WERI-Rb-1 (cell line): ENCODE measurements around the gene FAM20C.
A peak's percentile ranks its signal among the peaks of the same experiment; 100 is the strongest.

Experiments
- DNase-seq: peaks from one replicate; pipeline ENCODE4 v3.0.0-alpha.2; 2020
- H3K27ac ChIP-seq: fragments of 250-450 bp; sonication (Bioruptor Pico); 2 replicates; pipeline ENCODE4 v1.5.1; 2020; ENCODE audit warnings: mild to moderate bottlenecking, moderate library complexity
- H3K27me3 ChIP-seq: fragments of 250-450 bp; sonication (Bioruptor Pico); 2 replicates; pipeline ENCODE4 v1.5.1; 2021; ENCODE audit warnings: mild to moderate bottlenecking, low read depth, moderate library complexity; ENCODE audit not compliant: insufficient read depth, severe bottlenecking
- H3K36me3 ChIP-seq: fragments of 250-450 bp; sonication (Bioruptor Pico); 2 replicates; pipeline ENCODE4 v1.5.1; 2020; ENCODE audit warnings: mild to moderate bottlenecking, moderate library complexity
- H3K4me3 ChIP-seq: 2 replicates; pipeline ENCODE4 v1.5.1; 2011; ENCODE audit warnings: low read depth, mild to moderate bottlenecking, control low read depth, low read length
- H3K9me3 ChIP-seq: fragments of 250-450 bp; sonication (Bioruptor Pico); 2 replicates; pipeline ENCODE4 v1.5.1; 2021; ENCODE audit warnings: mild to moderate bottlenecking, moderate library complexity; ENCODE audit not compliant: severe bottlenecking
- CTCF ChIP-seq: IDR thresholded peaks from 2 replicates; pipeline ENCODE4 v1.5.1; 2011; ENCODE audit warnings: low read depth, mild to moderate bottlenecking, control low read depth, inconsistent platforms, low read length

Gene FAM20C

GRCh38 chr7:229184-229964 is 37.0 kb downstream of the FAM20C start:
- peak overlapping the region; percentile 28; the same call in 1 of the 2 replicates for H3K27ac ChIP-seq
- peak; percentile 33 for DNase-seq
- H3K9me3 ChIP-seq, result no peaks in the 10 kb centered on the region
- peak overlapping the region; percentile 15 for H3K4me3 ChIP-seq
- no peaks in the 10 kb centered on the region for H3K27me3 ChIP-seq
- no peak for TF ChIP-seq CTCF
- H3K36me3 ChIP-seq, result no peaks in the 10 kb centered on the region

- no peaks in the 10 kb centered on the region for H3K27me3 ChIP-seq
- no peak for DNase-seq
- TF ChIP-seq CTCF, result no peak
- H3K9me3 ChIP-seq, result no peaks in the 10 kb centered on the region
- no peaks in the 10 kb centered on the region for H3K36me3 ChIP-seq
- H3K27ac ChIP-seq, result no peak overlapping the region
- H3K4me3 ChIP-seq, result peak overlapping the region; percentile 15
Measured at GRCh38 chr7:230274-230673, 37.9 kb downstream of the FAM20C start.

- Histone ChIP-seq H3K27ac (no peak overlapping the region), H3K9me3 (no peaks in the 10 kb centered on the region), H3K27me3 (no peaks in the 10 kb centered on the region), H3K36me3 (no peaks in the 10 kb centered on the region), H3K4me3 (no peak overlapping the region)
- no peak for DNase-seq
- peak; percentile 60 for TF ChIP-seq CTCF
Measured at GRCh38 chr7:231030-231857, 38.9 kb downstream of the FAM20C start.

- Histone ChIP-seq H3K4me3 (no peak overlapping the region), H3K9me3 (no peaks in the 10 kb centered on the region), H3K27ac (no peak overlapping the region), H3K27me3 (no peaks in the 10 kb centered on the region), H3K36me3 (no peaks in the 10 kb centered on the region)
- DNase-seq, result no peak
- TF ChIP-seq CTCF, result no peak
Measured at GRCh38 chr7:231858-232246, 39.5 kb downstream of the FAM20C start.

- H3K9me3 ChIP-seq, result no peaks in the 10 kb centered on the region
- TF ChIP-seq CTCF, result no peak
- no peak overlapping the region for H3K27ac ChIP-seq
- DNase-seq, result no peak
- H3K36me3 ChIP-seq, result no peaks in the 10 kb centered on the region
- no peak overlapping the region for H3K4me3 ChIP-seq
- H3K27me3 ChIP-seq, result no peaks in the 10 kb centered on the region
Measured at GRCh38 chr7:232410-233248, 40.3 kb downstream of the FAM20C start.
